ENCODE data around the gene LRRC4.

LRRC4 gene

GRCh38 chr7:128029405-128029995, 1.7 kb downstream of the LRRC4 start:
- no peak for TF ChIP-seq CTCF (IDR thresholded peaks at IDR 0.05; ENCODE audit: low read depth, low read length, missing control alignments)
- H3K4me3 ChIP-seq (replicated peaks; ENCODE audit: low read depth, low read length) = no peak overlapping the region
- DNase-seq (ENCODE audit: extremely low read depth, low read depth) = no peak

- no peak overlapping the region for H3K4me3 ChIP-seq (replicated peaks; ENCODE audit: low read depth, low read length)
- no peak for TF ChIP-seq CTCF (IDR thresholded peaks at IDR 0.05; ENCODE audit: low read depth, low read length, missing control alignments)
- no peak for DNase-seq (ENCODE audit: extremely low read depth, low read depth)
These were observed 3.7 kb downstream of the LRRC4 start for GRCh38 chr7:128027485-128027980.

DNA sequence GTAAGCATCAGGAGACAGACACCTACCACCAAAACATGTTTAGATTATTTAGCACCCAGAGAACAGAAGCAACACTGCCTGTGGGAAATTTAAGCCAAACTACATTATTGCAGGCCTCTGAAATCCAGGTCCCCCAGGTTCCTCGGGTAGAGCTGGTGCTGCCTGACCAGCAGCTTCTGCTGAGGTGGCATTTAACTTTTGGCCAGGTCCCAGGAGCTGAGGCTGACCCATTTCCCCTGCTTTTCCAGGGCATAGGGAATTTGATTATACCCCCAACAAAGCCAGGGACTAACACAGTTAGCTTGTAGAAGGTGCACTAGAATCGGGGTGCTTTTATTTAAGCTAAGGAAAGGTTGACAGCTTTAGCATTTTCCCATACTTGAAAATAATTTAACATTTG, 4.7 kb downstream of the LRRC4 start:
- DNase-seq (ENCODE audit: extremely low read depth, low read depth) = no peak
- no peak for TF ChIP-seq CTCF (IDR thresholded peaks at IDR 0.05; ENCODE audit: low read depth, low read length, missing control alignments)
- no peak overlapping the region for H3K4me3 ChIP-seq (replicated peaks; ENCODE audit: low read depth, low read length)

DNA sequence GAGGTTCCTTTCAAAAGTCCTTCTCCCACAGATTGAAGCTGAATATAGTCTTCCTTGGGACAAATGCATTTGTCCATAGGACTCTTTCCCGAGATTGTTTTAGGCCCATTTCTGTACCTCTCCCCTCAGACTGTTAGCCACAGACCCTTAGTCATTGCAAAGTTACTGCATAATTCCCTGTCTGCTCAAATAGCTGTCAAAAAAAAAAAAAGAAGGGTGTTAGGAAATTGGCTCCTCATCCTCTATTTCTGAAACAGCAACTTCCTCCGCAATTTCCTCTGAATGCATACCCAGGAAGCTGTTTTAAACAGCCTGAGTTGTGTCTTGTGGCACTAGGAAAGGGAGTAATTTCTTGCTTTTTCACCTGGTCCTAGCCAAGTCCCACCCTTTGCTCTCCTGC, 5.4 kb downstream of the LRRC4 start:
- no peak overlapping the region for H3K4me3 ChIP-seq (replicated peaks; ENCODE audit: low read depth, low read length)
- DNase-seq (ENCODE audit: extremely low read depth, low read depth) = no peak
- TF ChIP-seq CTCF (IDR thresholded peaks at IDR 0.05; ENCODE audit: low read depth, low read length, missing control alignments) = no peak

DNA sequence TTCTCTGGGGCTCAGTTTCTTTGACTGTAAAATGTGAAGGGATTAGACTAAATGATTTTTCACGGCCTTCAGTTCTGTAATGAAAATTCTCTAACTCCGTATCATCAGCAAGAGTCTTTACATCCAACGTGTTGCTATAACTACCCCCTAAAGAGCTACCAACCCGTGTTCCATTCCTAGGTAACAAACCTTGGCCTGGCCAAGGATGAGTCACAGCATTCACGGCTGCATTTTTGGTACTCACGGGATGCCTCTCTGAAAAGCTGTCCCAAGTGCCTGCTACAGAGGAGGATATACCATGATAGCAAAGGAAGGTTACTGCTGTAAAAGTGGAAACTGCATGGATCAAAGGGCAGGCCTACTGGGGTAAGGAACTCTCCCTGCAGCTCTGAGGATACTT, 5.9 kb downstream of the LRRC4 start:
- H3K4me3 ChIP-seq (replicated peaks; ENCODE audit: low read depth, low read length) = no peak overlapping the region
- no peak for TF ChIP-seq CTCF (IDR thresholded peaks at IDR 0.05; ENCODE audit: low read depth, low read length, missing control alignments)
- no peak for DNase-seq (ENCODE audit: extremely low read depth, low read depth)

- H3K4me3 ChIP-seq (replicated peaks; ENCODE audit: low read depth, low read length) = no peak overlapping the region
- no peak for DNase-seq (ENCODE audit: extremely low read depth, low read depth)
- no peak for TF ChIP-seq CTCF (IDR thresholded peaks at IDR 0.05; ENCODE audit: low read depth, low read length, missing control alignments)
These were observed 7.1 kb downstream of the LRRC4 start for GRCh38 chr7:128024151-128024550.
